Fibroblast of lung (primary cell): ENCODE results near the gene ADCYAP1R1.

Experiments
- EZH2 ChIP-seq: IDR thresholded peaks from 2 replicates; pipeline ENCODE4 v1.5.1; 2012; ENCODE audit warnings: low read length, control low read depth, mild to moderate bottlenecking; ENCODE audit errors: missing control alignments
- TF ChIP-seq, protein P1 (sequence below), 2 donors: IDR thresholded peaks in 1 of 2; conservative IDR thresholded peaks in 1 of 2; 1 replicate in 1 of 2; 2 replicates in 1 of 2; pipeline ENCODE4 v1.5.1; 2011 to 2012; ENCODE audit warnings: low read length in 2 of 2, control low read depth in 1 of 2, inconsistent platforms in 1 of 2, low read depth in 1 of 2, mild to moderate bottlenecking in 1 of 2

DNA sequence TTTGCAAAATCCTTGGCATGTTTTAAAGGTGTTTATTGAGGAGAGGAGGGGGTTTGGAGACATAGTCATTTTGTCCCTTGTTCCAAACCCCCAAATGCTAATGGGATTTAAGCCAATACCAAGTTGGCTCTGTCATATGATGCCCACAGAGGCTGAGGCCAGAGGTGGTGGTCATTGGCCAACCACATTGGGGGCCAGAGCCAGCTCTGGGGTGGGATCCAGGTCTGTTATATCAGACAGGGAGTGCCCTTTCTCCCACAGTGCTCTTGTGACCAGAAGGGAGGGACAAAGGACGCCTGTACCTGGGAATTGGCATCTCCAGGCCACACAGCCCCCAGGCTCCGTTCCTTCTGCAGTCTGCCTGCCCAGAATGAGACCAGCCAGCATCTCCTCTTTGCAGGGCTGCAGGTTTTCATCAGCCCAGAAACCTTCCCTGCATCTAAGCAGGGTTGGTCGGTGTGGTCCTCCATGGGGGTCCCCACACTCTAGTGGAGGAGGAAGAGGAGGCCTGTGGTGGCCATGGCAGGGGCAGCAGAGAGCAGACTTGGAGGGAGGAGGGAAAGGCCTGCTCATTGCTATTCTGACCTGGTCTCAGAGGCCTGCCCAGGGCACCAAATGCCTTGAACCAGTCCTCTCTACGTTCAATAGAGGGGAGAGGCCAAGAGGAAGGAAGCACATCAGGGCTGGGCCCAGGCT, 17.9 kb downstream of the ADCYAP1R1 start:
- TF ChIP-seq, protein P1, sequence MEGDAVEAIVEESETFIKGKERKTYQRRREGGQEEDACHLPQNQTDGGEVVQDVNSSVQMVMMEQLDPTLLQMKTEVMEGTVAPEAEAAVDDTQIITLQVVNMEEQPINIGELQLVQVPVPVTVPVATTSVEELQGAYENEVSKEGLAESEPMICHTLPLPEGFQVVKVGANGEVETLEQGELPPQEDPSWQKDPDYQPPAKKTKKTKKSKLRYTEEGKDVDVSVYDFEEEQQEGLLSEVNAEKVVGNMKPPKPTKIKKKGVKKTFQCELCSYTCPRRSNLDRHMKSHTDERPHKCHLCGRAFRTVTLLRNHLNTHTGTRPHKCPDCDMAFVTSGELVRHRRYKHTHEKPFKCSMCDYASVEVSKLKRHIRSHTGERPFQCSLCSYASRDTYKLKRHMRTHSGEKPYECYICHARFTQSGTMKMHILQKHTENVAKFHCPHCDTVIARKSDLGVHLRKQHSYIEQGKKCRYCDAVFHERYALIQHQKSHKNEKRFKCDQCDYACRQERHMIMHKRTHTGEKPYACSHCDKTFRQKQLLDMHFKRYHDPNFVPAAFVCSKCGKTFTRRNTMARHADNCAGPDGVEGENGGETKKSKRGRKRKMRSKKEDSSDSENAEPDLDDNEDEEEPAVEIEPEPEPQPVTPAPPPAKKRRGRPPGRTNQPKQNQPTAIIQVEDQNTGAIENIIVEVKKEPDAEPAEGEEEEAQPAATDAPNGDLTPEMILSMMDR (conservative IDR thresholded peaks at IDR 0.05 in 1 of 2, IDR thresholded peaks at IDR 0.05 in 1 of 2; ENCODE audit: low read depth in 1 of 2, low read length in 2 of 2): no peak
- TF ChIP-seq EZH2: no peak
